Right ventricle myocardium superior (tissue), 1 donor: ENCODE results near the gene PDLIM5. TPM values are rescaled to one million over a fixed set of nuclear protein-coding genes. Genes with fewer than 3 reads are reported as not detected.
"Not testable (repeated sequence)": the region's sequence is repeated elsewhere in the genome, so short reads cannot be mapped to it uniquely, and the experiment has no call there.

Experiments
- ATAC-seq: fragments of 200-7000 bp; cut with Tn5 transposase; one replicate; pipeline ENCODE4 v1.9.1; 2020; ENCODE audit warnings: mild to moderate bottlenecking; ENCODE audit not compliant: poor library complexity
- DNase-seq: peaks from one replicate; pipeline ENCODE4 v3.0.0-alpha.2; 2020
- intact Hi-C: fragments of 100-400 bp; cut with DNase I; formaldehyde crosslinking; loops from one replicate; pipeline ENCODE4 v1.11.2; 2022
- total RNA-seq: library from RNA; stranded (reverse); fragmentation: NEBNext Ultra II Directional; extraction: Animal tissue kit (Norgen Biotek cat#: 25700); gene quantifications from one replicate; pipeline ENCODE4 v1.2.1, GENCODE V29; 2021
- donor health status: DM: no; HTN: yes; CAD: no; lungs with severe emphysema.

PDLIM5 gene
- total RNA-seq, 1 donor from 2014 or later, result 979 TPM

- DNase-seq (no peak), ATAC-seq (peak; percentile 26)
- intact Hi-C loops, result no loop called here
Observed at GRCh38 chr4:94534401-94535312, 82.9 kb downstream of the PDLIM5 start.

DNA sequence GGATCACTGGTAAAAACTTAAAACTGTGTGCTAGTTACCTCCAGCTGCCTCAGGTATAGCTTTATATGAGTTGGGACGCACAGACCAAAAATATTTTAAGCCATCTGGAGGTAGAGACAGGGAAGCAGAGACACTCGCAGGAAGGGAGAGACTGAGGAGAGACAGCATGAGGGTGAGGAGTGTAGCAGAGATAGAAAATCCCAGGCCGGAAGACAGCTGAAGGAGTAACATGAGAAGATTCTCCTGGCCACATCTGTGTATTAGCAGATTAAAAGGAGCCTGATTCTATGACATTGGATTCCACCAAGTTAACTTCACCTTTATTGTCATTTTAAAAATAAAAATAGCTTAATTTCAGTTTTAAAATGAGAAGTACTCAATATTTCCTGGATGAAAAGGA lies 84.3 kb downstream of the PDLIM5 start:
- intact Hi-C loops, result no loop called here
- ATAC-seq (peak; percentile 23), DNase-seq (no peak)

GRCh38 chr4:94536649-94537469 lies 85.1 kb downstream of the PDLIM5 start:
- intact Hi-C loops, result no loop called here
- ATAC-seq, result no peak
- no peak for DNase-seq

- intact Hi-C loops, result no loop called here
- DNase-seq, result no peak
- ATAC-seq, result no peak
Observed at GRCh38 chr4:94537921-94538628, 86.3 kb downstream of the PDLIM5 start.

DNA sequence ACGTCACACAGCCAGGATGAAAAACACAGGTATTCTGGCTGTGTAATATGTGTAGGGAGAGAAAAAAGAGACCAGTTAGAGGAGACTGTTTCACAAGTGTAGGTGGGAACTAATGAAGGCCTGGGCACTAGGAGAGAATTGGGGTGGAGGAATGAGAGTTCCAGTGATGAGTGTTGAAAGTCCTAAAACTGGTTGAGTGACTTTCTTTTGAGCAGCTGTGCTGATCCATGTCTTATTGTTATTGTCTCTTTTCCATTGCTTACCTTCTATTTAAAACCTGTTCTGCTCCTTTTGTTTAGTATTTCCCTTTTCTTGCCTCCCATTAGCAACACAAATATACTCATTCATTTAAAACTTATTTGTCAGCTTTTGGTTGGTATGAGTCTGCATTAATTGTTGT lies 88.7 kb downstream of the PDLIM5 start:
- DNase-seq, result no peak
- no peak for ATAC-seq
- intact Hi-C loops, result no loop called here

- DNase-seq (no peak), ATAC-seq (no peak)
- intact Hi-C loops, result no loop called here
Observed at GRCh38 chr4:94544811-94545210, 93.1 kb downstream of the PDLIM5 start.

DNA sequence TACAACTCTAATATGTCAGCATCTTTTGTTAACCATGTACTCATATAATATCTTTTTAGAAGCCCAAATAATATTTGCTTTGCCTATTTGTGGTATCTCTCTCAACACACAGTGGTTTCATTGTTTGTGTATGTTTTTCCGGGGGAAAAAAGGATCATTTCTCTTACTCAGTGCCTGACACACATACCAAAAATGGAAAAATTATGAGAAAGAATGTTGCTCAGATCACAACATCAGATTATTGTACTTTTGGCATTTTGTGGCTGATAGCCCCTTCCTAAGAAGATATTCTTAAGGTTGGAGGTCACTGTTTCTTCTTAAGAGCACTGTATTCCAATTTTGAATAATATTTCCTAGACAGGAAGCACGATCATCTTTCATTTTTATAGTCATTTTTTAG lies 93.6 kb downstream of the PDLIM5 start:
- intact Hi-C loops, result no loop called here
- ATAC-seq (no peak), DNase-seq (no peak)

DNA sequence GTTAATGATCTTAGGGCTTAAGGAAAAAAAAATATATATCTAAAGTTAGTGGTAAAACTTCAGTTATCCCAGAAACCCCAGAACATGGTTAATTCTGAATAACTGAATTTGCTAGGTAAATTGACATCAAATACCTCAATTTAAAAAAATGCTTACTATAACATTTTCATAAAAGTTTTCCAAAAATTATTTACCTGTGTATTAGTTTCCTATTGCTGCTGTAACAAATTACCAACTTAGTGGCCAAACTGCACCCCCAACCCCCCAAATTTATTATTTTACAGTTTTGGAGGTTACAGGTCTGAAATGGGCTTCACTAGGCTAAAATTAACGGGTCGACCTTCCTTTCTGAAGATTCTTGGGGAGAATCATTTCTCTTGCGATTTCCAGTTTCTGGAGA lies 95.2 kb downstream of the PDLIM5 start:
- intact Hi-C loops, result no loop called here
- DNase-seq (no peak), ATAC-seq (no peak)

DNA sequence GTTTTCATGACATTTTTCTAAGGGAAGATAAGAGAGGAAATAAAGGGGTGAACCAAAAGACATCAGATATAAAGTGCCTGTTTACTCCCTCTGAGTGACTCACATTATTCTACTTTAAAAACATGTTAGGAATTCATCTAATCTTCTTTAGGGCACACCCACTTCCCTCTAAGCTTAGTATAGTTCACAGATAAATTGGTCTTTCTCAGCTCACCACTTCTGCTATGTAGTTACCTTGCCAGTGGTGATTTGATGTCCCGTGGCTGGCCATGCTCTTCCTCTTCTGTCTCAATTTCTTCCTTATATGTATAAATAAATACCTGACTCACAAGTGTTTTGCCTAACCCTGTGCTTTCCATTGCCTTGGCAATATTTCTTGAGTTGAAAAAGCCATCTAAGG lies 96.8 kb downstream of the PDLIM5 start:
- DNase-seq, result no peak
- peak; percentile 68 for ATAC-seq
- intact Hi-C loops, result no loop called here

DNA sequence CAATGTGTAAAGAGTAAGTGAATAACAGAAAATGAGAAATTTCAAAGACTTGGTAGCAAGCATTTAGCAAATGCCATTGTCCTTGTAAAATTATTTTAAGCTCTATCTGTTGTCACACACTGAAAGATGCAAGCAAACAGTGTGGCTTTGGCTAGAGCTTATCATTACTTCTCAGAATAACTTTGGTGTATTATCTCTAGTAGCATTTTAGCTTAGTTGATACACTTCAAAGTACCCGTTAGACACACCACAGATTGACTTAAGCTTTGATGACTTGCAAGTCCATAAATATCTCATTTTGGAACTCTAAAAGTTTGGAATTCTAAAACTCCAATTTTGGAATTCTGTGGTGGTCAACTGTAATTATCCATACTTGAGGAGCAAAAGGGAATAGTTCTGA lies 98.6 kb downstream of the PDLIM5 start:
- ATAC-seq (peak; percentile 70), DNase-seq (no peak)
- intact Hi-C loops, result no loop called here

- intact Hi-C loops, result no loop called here
- ATAC-seq (no peak), DNase-seq (no peak)
Observed at GRCh38 chr4:94550851-94551250, 99.1 kb downstream of the PDLIM5 start.

DNA sequence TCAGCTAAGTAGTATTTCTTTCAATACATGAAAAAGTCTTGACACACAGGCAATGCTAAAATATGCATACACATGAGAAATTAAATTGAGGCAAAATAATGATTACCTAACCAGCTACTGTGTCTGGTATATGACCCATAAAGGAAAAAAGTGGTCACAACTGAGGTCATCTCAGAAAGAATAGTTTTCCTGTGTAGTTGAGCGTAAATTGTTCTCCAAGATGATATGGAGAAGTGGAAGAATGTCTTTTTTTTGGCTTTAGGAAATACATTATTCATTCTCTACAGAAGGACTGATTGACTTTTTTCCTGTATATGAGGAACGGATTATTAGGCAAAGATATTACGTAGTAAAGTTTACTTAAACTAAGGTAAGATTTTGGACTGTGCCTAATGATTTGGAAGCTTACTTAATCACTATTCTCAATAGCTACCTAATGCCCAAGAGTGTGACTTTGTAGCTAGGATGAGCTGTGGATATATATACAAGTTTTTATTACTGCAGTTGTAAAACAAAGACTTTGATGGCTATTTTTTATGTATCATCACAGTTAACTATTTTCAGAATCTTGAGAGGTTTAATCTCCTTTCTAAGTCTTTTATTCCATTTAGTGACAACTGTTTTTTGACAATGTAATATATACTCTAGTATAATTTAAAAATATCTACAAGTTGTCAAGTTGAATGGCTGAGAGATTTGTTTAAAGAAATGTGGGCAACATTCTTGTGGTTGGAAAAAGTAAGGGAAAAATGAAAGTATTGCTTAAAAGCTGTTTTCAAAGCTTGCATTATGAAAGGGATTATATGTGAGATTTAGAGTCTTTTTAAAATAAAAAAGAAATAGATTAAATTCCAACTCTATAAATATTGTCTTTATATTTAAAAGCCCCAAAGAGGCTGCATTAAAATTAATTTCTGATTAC lies 100.2 kb downstream of the PDLIM5 start:
- DNase-seq, result no peak
- no peak for ATAC-seq
- intact Hi-C loops, result no loop called here

DNA sequence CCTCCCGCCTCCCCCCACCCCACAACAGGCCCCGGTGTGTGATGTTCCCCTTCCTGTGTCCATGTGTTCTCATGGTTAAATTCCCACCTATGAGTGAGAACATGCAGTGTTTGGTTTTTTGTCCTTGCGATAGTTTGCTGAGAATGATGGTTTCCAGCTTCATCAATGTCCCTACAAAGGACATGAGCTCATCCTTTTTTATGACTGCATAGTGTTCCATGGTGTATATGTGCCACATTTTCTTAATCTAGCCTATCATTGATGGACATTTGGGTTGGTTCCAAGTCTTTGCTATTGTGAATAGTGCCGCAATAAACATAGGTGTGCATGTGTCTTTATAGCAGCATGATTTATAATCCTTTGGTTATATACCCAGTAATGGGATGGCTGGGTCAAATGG lies 104.3 kb downstream of the PDLIM5 start:
- DNase-seq, intact Hi-C loops, ATAC-seq: not testable (repeated sequence)

DNA sequence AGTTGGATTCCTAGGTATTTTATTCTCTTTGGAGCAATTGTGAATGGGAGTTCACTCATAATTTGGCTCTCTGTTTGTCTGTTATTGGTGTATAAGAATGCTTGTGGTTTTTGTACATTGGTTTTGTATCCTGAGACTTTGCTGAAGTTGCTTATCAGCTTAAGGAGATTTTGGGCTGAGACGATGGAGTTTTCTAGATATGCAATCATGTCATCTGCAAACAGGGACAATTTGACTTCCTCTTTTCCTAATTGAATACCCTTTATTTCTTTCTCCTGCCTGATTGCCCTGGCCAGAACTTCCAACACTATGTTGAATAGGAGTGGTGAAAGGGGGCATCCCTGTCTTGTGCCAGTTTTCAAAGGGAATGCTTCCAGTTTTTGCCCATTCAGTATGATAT lies 105.9 kb downstream of the PDLIM5 start:
- ATAC-seq, intact Hi-C loops, DNase-seq: not testable (repeated sequence)

DNA sequence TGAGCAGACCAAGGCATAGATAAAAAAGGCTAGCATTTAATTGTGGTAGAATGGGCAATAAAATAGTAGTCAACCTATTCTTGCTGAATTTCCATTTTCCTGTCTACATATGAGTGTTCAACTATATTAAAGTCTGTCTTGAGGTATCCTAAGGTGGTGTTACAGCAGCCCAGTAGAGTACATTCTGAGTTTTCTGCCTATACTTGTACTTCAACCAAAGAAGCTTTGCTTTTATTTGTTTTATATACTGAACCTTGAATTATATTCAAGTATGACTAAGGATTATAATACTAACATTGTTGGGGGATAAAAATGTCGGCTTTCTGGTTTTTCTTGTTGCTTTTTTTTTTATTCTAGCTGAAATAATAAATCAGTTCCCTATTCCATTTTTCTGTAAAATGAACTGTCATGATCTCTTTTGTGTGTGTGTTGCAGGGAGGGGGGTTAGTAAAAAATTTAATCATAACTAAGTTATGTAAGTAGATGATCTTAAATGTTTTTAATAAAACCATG lies 106.7 kb downstream of the PDLIM5 start:
- no peak for DNase-seq
- intact Hi-C loops, result no loop called here
- no peak for ATAC-seq

- intact Hi-C loops, result no loop called here
- ATAC-seq (peak; percentile 5), DNase-seq (no peak)
Observed at GRCh38 chr4:94559351-94559806, 107.6 kb downstream of the PDLIM5 start.

GRCh38 chr4:94561249-94562024 lies 109.7 kb downstream of the PDLIM5 start:
- intact Hi-C loops, result loop anchor here (10.0 kb wide), 2 partner anchors 47 to 107 kb away; partner anchors contain the start of gene PDLIM5
- ATAC-seq, result peak; percentile 28
- no peak for DNase-seq
